ENCODE measurements around the gene ZKSCAN3. TPM values are rescaled to one million over a fixed set of nuclear protein-coding genes. Genes with fewer than 3 reads are reported as not detected.

The ZKSCAN3 gene
- total RNA-seq, 2 experiments from 2014 or later = 5.5 to 6.5 TPM

DNA sequence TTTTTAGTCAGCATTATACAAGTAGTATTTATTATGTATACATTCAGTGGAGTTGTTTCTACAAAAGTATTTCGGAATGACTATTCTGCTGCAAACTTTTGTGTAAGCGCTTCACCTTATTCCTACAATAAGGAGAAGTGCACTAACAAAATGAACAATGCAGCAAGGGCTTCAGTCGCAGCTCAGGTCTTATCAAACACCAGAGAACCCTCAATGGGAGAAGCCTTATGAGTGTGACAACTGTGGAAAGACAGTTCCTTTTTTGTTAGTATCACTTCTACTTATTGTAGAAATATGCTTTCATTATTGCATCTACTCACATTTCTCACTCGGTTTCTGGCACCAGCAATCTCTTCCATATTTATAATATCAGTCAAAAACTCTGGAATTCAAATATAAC lies 18.8 kb downstream of the ZKSCAN3 start:
- no peak for DNase-seq
- Mint-ChIP-seq H3K27ac (no peak overlapping the region), H3K27me3 (no peaks in the 10 kb centered on the region), H3K9me3 (no peaks in the 10 kb centered on the region), H3K4me1 (no peaks in the 10 kb centered on the region), H3K4me3 (no peak overlapping the region), H3K36me3 (ENCODE audit: low read depth) (peaks cover 22% of the 10 kb centered on the region)
- ChIA-PET POLR2A (no interaction called here), CTCF (no interaction called here)

DNA sequence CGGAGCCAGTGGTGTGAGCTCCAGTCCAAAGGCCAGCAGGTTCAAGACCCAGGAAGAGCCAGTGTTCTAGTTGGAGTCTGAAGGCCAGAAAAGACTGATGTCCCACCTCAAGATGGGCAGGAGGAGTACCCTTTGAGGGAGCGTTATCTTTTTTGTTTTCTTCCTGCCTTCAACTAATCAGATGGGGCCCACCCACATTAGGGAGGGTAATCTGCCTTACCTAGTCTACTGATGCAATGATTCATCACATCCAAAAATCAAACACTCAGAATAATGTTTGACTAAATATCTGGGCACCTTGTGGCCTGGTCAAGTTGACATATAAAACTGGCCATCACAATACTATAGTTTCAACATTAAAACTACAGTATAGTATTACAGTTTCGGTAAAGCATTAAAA lies 19.7 kb downstream of the ZKSCAN3 start:
- Mint-ChIP-seq H3K4me1 (no peaks in the 10 kb centered on the region), H3K27ac (no peak overlapping the region), H3K27me3 (no peaks in the 10 kb centered on the region), H3K36me3 (ENCODE audit: low read depth) (peaks cover 19% of the 10 kb centered on the region), H3K9me3 (no peaks in the 10 kb centered on the region), H3K4me3 (no peak overlapping the region)
- DNase-seq = no peak
- ChIA-PET CTCF (no interaction called here), POLR2A (no interaction called here)

DNA sequence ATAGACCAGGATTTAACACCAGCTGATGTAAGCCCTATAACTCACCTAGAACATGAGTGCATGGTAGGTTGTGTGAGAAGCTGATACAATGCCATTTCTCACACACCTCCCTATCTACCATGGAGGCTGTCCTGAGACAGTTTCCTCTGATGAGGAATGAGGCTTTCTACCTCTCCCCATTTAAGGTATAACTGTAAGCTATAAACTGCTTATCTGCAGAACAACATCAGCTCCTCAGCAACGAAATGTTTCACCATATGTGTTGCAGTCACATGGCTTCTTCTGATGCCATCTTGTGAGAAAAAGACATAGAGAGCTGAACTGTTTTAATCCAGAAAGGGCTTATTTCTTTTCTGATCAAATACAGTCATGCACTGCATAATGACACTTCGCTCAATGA lies 20.7 kb downstream of the ZKSCAN3 start:
- no peak overlapping the region for H3K4me3 Mint-ChIP-seq
- no peaks in the 10 kb centered on the region for H3K4me1 Mint-ChIP-seq
- CTCF ChIA-PET = interaction anchor here (1.0 kb wide), 1 partner anchor 14 kb away, joined by 3 read pairs; no protein-coding TSS in a partner anchor

DNA sequence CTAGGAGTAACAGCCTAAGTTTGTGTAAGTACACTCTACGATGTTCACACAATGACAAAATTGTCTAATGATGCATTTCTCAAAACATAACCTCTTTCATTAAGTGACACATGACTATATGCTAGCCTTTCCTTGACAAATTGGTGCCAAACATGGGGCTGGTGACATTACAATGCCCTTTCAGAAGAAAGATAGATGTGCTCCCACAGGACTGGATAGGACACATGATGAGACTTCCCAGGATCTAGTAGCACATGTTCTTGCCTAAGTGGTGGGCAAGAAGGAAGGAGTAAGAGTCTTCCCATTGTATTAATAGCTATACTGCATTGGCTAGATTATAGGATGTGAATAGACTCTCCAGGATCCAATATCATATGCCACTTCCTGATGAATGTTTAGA lies 21.5 kb downstream of the ZKSCAN3 start:
- ChIA-PET POLR2A (no interaction called here), CTCF (interaction anchor here (1.0 to 1.2 kb wide), 2 partner anchors 12 to 15 kb away, joined by 3 read pairs; no protein-coding TSS in a partner anchor)
- no peak overlapping the region for H3K4me3 Mint-ChIP-seq
- H3K4me1 Mint-ChIP-seq = no peaks in the 10 kb centered on the region
- peaks cover 4% of the 10 kb centered on the region for H3K36me3 Mint-ChIP-seq (ENCODE audit: low read depth)
- no peak for DNase-seq
- no peaks in the 10 kb centered on the region for H3K27me3 Mint-ChIP-seq
- H3K27ac Mint-ChIP-seq = no peak overlapping the region
- no peaks in the 10 kb centered on the region for H3K9me3 Mint-ChIP-seq

More for the DNA sequence above, 20.7 kb downstream of the ZKSCAN3 start:
- Mint-ChIP-seq H3K36me3 (ENCODE audit: low read depth) (peaks cover 12% of the 10 kb centered on the region), H3K27ac (no peak overlapping the region), H3K9me3 (no peaks in the 10 kb centered on the region), H3K27me3 (no peaks in the 10 kb centered on the region)
- DNase-seq = no peak
- POLR2A ChIA-PET = interaction anchor here (1.2 kb wide), 1 partner anchor 13 kb away, joined by 4 read pairs; no protein-coding TSS in a partner anchor

DNA sequence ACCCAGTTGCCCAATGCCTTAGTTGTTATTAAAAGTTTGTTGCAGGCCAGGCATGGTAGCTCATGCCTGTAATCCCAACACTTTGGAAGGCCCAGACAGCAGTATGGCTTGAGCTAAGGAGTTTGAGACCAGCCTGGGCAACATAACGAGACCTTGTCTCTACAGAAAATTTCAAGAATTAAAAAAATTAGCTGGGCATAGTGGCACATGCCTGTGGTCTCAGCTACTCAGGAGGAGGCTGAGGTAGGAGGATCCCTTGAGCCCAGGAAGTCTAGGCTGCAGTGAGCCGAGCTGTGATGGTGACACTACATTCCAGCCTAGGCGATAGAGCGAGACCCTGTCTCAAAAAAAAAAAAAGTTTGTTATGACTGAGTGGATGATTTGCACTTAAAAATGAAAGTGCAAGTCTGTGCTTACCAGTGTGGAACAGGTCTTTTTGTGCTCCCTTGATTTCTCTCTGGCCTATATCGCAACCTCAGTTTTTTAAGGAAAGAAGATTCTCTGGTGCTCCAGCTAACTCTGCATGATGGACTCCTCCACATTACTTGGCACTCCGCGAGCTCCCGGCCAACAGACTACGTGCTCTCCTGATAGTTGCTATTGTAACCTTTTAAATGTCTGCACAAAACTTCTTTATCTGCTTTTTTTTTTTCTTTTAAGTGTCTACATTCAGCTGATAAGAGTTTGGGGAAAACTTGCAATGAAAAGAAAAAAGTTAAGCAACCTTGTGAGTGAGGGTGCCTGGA lies 22.1 kb downstream of the ZKSCAN3 start:
- Mint-ChIP-seq H3K4me3 (no peak overlapping the region), H3K36me3 (ENCODE audit: low read depth) (no peaks in the 10 kb centered on the region)
- POLR2A ChIA-PET = no interaction called here

DNA sequence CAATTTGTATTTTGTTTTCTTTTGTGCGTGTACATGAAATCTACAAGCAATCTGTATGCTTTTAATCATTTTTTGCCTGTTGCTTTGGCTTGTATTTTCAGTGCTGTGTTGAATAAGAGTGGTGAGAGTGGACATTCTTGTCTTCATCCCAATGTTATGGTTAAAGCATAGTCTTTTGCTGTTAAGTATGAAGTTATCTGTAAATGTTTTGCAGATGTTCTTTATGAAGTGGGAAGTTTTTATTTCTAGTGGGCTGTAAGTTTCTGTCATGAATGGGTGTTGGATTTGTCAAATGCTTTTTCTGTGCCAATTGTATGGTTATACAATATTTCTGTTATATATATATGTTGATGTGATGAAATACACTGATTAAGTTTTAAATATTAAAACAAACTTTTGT lies 24.2 kb downstream of the ZKSCAN3 start:
- H3K4me1 Mint-ChIP-seq = no peaks in the 10 kb centered on the region
- peaks cover 4% of the 10 kb centered on the region for H3K9me3 Mint-ChIP-seq
- CTCF ChIA-PET = no interaction called here
- POLR2A ChIA-PET = no interaction called here
- no peaks in the 10 kb centered on the region for H3K27me3 Mint-ChIP-seq
- H3K4me3 Mint-ChIP-seq = no peak overlapping the region
- peaks cover 8% of the 10 kb centered on the region for H3K36me3 Mint-ChIP-seq (ENCODE audit: low read depth)
- no peak overlapping the region for H3K27ac Mint-ChIP-seq
- no peak for DNase-seq

More for the DNA sequence above, 22.1 kb downstream of the ZKSCAN3 start:
- H3K4me1 Mint-ChIP-seq = no peaks in the 10 kb centered on the region
- DNase-seq = no peak
- H3K27ac Mint-ChIP-seq = no peak overlapping the region
- no peaks in the 10 kb centered on the region for H3K27me3 Mint-ChIP-seq
- H3K9me3 Mint-ChIP-seq = no peaks in the 10 kb centered on the region
- CTCF ChIA-PET = interaction anchor here (0.7 to 1.2 kb wide), 3 partner anchors 13 to 22 kb away, joined by 3 to 4 read pairs (median 3); partner anchors contain the start of gene ZKSCAN3

DNA sequence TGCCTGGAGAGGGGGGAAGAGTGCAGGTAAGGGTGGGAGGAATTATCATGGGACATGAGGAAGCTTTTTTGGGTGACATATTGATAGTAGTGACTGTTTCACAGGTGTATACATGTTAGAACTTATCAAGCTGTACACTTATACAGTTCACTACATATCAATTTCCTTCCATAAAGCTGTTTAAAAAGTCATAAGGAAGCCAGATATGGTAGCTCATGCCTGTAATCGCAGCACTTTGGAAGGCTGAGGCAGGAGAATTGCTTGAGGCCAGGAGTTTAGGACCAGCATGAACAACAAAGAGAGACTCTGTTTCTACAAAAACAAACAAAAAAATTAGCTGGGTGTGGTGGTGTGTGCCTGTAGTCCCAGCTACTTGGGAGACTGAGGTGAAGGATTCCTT lies 28.1 kb downstream of the ZKSCAN3 start:
- ChIA-PET CTCF (interaction anchor here (0.6 to 1.3 kb wide), 2 partner anchors 22 to 1132 kb away, joined by 3 read pairs; no protein-coding TSS in a partner anchor), POLR2A (no interaction called here)
- H3K36me3 Mint-ChIP-seq (ENCODE audit: low read depth) = peaks cover 39% of the 10 kb centered on the region
- H3K27me3 Mint-ChIP-seq = no peaks in the 10 kb centered on the region
- H3K27ac Mint-ChIP-seq = no peak overlapping the region
- DNase-seq = no peak
- no peak overlapping the region for H3K4me3 Mint-ChIP-seq
- no peaks in the 10 kb centered on the region for H3K4me1 Mint-ChIP-seq
- peaks cover 8% of the 10 kb centered on the region for H3K9me3 Mint-ChIP-seq

DNA sequence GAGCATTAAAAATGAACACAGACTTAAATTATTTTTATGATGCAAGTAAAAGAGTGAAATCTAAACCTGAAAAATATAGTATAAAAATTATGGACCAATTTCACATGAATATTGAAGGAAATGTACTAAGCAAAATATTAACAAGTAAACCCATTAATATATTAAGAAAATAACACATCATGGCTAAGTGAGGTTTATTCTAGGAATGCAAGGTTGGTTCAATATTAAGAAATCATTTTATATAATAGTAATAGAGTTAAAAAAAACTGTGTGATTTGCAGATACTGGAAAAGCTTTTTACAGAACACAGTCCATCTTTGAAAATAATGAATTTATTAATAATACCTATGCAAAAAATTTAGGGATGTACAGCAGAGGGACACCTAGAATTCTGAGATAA lies 28.9 kb downstream of the ZKSCAN3 start:
- no peak overlapping the region for H3K27ac Mint-ChIP-seq
- peaks cover 2% of the 10 kb centered on the region for H3K4me1 Mint-ChIP-seq
- H3K36me3 Mint-ChIP-seq (ENCODE audit: low read depth) = peaks cover 43% of the 10 kb centered on the region
- H3K9me3 Mint-ChIP-seq = peaks cover 8% of the 10 kb centered on the region
- no peak for DNase-seq
- ChIA-PET CTCF (no interaction called here), POLR2A (no interaction called here)
- no peak overlapping the region for H3K4me3 Mint-ChIP-seq
- H3K27me3 Mint-ChIP-seq = no peaks in the 10 kb centered on the region

DNA sequence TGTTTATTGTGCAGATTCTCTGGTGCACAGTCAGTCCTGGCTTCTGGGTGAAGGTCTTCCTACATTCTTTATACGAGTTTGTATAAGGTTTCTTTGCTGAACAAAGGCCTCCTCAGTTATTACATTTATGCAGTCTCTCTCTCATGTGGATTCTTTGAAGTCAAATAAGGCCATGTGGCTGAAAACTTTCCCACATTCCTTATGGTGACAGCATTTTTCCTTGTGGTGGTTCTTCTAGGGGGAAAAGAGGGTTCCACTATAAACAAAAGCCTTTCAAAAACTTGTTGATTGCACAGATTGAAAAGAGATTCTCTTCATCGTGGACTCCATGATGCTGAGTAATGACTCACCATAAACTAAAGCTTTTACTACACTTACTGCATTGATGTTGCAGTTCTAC lies 30.6 kb downstream of the ZKSCAN3 start:
- Mint-ChIP-seq H3K27ac (no peak overlapping the region), H3K4me3 (no peak overlapping the region), H3K36me3 (ENCODE audit: low read depth) (peaks cover 57% of the 10 kb centered on the region), H3K27me3 (no peaks in the 10 kb centered on the region), H3K4me1 (peaks cover 2% of the 10 kb centered on the region), H3K9me3 (peaks cover 8% of the 10 kb centered on the region)
- no peak for DNase-seq
- POLR2A ChIA-PET = no interaction called here
- CTCF ChIA-PET = no interaction called here

DNA sequence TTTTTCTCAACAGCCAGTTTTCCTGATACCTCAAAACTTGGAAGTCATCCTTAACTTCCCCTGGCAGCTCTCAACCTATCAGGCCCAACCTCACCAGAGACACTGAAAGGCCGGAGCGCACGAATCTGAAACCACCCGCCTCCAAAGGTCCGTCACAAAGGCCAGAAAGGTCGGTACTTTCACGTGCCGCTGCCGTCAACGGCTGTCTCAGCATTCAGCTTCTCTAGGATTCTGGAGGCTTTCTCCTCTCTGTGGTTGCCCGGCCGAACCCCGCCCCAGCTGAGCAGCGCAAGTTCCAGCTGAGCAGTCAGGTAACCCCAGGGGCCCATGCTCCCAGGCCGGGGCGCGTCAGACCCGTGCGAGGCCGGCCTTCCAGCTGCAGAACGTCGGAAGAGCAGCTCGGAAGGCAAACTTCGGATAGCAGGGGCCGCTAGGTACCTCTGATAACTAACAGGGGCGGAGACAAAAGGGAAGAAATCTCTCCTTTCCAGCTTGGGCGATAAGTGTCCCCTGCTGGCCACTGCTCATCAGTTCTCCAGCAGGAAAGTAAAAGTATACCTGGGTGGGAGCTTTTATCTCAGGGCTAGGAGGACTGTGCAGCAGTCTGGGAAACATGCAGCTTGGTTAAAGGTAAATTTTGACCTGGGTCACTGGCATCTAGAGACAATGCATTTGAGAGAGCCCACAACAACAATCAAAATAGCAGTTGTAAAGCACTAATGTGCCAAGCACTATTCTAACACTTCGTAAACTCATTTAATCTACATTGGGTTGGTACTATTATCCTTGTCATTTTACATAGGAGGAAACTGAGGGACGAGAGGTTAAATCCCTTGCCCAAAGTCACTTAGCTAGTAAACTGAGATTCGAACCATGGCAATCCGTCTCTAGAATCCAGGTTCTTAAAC lies 33.7 kb downstream of the ZKSCAN3 start:
- H3K27ac Mint-ChIP-seq = no peak overlapping the region
- ChIA-PET CTCF (interaction anchor here (2.8 kb wide), 1 partner anchor 27 kb away, joined by 9 read pairs; no protein-coding TSS in a partner anchor), POLR2A (interaction anchor here (0.9 to 1.2 kb wide), 2 partner anchors 13 to 460 kb away, joined by 3 to 4 read pairs; no protein-coding TSS in a partner anchor)
- peaks cover 76% of the 10 kb centered on the region for H3K36me3 Mint-ChIP-seq (ENCODE audit: low read depth)
- H3K4me3 Mint-ChIP-seq = no peak overlapping the region
- peaks cover 2% of the 10 kb centered on the region for H3K4me1 Mint-ChIP-seq
- no peaks in the 10 kb centered on the region for H3K27me3 Mint-ChIP-seq
- DNase-seq = no peak
- peaks cover 4% of the 10 kb centered on the region for H3K9me3 Mint-ChIP-seq

DNA sequence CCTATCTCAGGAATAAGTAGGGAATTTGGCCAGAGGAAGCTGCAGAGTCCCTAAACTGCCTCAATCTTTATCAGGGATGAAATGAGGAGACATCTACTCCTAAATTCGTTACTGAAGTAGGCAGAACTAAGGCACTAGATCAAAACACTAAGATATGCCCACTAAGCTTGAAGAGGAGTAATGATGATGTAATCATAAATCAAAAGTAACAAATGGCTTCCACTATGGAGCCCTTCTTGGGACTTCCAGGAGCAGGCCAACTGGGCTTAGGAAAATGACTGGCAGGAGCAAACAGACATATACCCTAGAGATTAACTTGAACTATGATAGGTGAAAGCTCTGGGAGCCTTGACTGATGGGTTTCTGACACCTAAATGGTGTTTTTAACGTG lies 34.4 kb downstream of the ZKSCAN3 start:
- Mint-ChIP-seq H3K9me3 (peaks cover 4% of the 10 kb centered on the region), H3K4me1 (peaks cover 2% of the 10 kb centered on the region), H3K36me3 (ENCODE audit: low read depth) (peaks cover 81% of the 10 kb centered on the region), H3K27ac (no peak overlapping the region), H3K4me3 (no peak overlapping the region), H3K27me3 (no peaks in the 10 kb centered on the region)
- ChIA-PET CTCF (interaction anchor here (2.8 kb wide), 1 partner anchor 28 kb away, joined by 9 read pairs; no protein-coding TSS in a partner anchor), POLR2A (no interaction called here)
- DNase-seq = no peak

DNA sequence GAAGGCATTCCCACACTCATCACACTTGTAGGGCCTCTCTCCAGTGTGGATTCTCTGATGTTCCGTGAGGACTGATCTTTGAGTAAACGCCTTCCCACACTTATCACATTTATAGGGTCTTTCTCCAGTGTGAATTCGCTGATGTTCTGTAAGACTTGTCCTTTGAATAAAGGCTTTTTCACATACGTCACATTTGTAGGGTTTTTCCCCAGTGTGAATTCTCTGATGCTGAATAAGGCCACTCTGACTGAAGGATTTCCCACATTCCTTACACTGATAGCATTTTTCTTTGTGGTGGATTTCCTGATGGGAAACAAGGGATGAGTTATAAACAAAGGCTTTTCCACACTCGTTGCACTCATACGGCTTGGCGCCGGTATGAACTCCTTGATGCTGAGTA lies 40.9 kb downstream of the ZKSCAN3 start:
- Mint-ChIP-seq H3K4me3 (no peak overlapping the region), H3K9me3 (peaks cover 8% of the 10 kb centered on the region), H3K27ac (no peak overlapping the region), H3K4me1 (peaks cover 10% of the 10 kb centered on the region), H3K27me3 (no peaks in the 10 kb centered on the region), H3K36me3 (ENCODE audit: low read depth) (peaks cover 83% of the 10 kb centered on the region)
- CTCF ChIA-PET = no interaction called here
- no peak for DNase-seq
- POLR2A ChIA-PET = no interaction called here

DNA sequence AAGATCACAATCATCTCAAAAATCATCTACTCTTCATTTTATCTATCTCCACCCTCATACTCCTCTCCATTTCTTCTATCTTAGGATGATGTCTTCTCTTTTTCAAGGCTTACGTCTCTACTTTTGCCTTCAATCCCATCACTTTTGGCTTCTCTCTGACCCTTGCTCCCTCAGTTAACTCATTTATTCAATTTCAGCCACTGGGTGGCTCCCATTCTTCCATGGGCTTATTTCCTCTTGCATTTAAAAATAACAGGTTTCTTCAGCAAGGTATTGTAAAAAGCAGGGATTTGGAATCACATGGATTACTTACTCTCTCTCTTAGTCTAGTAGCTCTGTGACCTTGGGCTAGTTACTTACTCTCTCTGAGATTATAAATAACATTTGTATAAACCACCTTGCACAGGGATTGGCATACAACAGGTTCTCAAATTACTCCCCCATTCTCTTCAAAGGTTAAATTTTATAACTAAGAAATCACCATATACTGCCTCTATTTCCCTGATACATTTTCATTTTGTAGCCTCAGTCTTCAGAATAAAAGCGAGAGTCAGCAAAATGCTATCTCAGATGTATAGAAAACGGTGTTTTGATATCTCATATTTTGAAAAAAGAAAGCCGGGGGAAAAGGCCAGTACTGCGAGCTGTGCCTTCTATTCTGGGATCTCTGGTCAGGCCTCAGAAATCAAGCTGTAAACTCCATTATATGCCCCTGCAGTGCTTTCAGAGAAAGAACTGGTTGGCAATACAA lies 44.3 kb downstream of the ZKSCAN3 start:
- Mint-ChIP-seq H3K36me3 (ENCODE audit: low read depth) (peaks cover 80% of the 10 kb centered on the region), H3K4me1 (peaks cover 33% of the 10 kb centered on the region), H3K4me3 (no peak overlapping the region), H3K27ac (no peak overlapping the region), H3K27me3 (no peaks in the 10 kb centered on the region), H3K9me3 (peaks cover 8% of the 10 kb centered on the region)
- DNase-seq = no peak
- ChIA-PET CTCF (no interaction called here), POLR2A (no interaction called here)
